Measurements from ENCODE around the gene C18orf32. TPM values are rescaled to one million over a fixed set of nuclear protein-coding genes. Genes with fewer than 3 reads are reported as not detected.
"Not testable (repeated sequence)": the region's sequence is repeated elsewhere in the genome, so short reads cannot be mapped to it uniquely, and the experiment has no call there.

The C18orf32 gene
- 10 to 100 TPM in 10 of 12 donors, 1 to 10 TPM in 1, not detected in 1; 9.0 to 40.6 (median 14.0) TPM for polyA plus RNA-seq (ENCODE audit: insufficient read length in 12 of 12)
- long read RNA-seq, donor 1, full-length matches to known transcripts: 62 of 62 reads
- long read RNA-seq, donor 1, partial matches to known transcripts: 0 of 62 reads
- long read RNA-seq, donor 1, other reads (novel, unspliced or antisense): 0 of 62 reads
- long read RNA-seq, donor 2, full-length matches to known transcripts: 32 of 32 reads
- long read RNA-seq, donor 2, partial matches to known transcripts: 0 of 32 reads
- long read RNA-seq, donor 2, other reads (novel, unspliced or antisense): 0 of 32 reads
- long read RNA-seq, donor 3, full-length matches to known transcripts: 14 of 14 reads
- long read RNA-seq, donor 3, partial matches to known transcripts: 0 of 14 reads
- long read RNA-seq, donor 3, other reads (novel, unspliced or antisense): 0 of 14 reads
- long read RNA-seq, donor 4, full-length matches to known transcripts: 16 of 16 reads
- long read RNA-seq, donor 4, partial matches to known transcripts: 0 of 16 reads
- long read RNA-seq, donor 4, other reads (novel, unspliced or antisense): 0 of 16 reads
- long read RNA-seq, donor 5, full-length matches to known transcripts: 34 of 34 reads
- long read RNA-seq, donor 5, partial matches to known transcripts: 0 of 34 reads
- long read RNA-seq, donor 5, other reads (novel, unspliced or antisense): 0 of 34 reads
- long read RNA-seq, donor 6, full-length matches to known transcripts: 34 of 34 reads
- long read RNA-seq, donor 6, partial matches to known transcripts: 0 of 34 reads
- long read RNA-seq, donor 6, other reads (novel, unspliced or antisense): 0 of 34 reads
- long read RNA-seq, donor 7, full-length matches to known transcripts: 18 of 18 reads
- long read RNA-seq, donor 7, partial matches to known transcripts: 0 of 18 reads
- long read RNA-seq, donor 7, other reads (novel, unspliced or antisense): 0 of 18 reads
- long read RNA-seq, donor 8, full-length matches to known transcripts: 30 of 39 reads
- long read RNA-seq, donor 8, partial matches to known transcripts: 9 of 39 reads
- long read RNA-seq, donor 8, other reads (novel, unspliced or antisense): 0 of 39 reads
- long read RNA-seq, donor 9, full-length matches to known transcripts: 19 of 19 reads
- long read RNA-seq, donor 9, partial matches to known transcripts: 0 of 19 reads
- long read RNA-seq, donor 9, other reads (novel, unspliced or antisense): 0 of 19 reads
- long read RNA-seq, donor 10, full-length matches to known transcripts: 21 of 21 reads
- long read RNA-seq, donor 10, partial matches to known transcripts: 0 of 21 reads
- long read RNA-seq, donor 10, other reads (novel, unspliced or antisense): 0 of 21 reads
- long read RNA-seq, donor 11, full-length matches to known transcripts: 41 of 41 reads
- long read RNA-seq, donor 11, partial matches to known transcripts: 0 of 41 reads
- long read RNA-seq, donor 11, other reads (novel, unspliced or antisense): 0 of 41 reads

DNA sequence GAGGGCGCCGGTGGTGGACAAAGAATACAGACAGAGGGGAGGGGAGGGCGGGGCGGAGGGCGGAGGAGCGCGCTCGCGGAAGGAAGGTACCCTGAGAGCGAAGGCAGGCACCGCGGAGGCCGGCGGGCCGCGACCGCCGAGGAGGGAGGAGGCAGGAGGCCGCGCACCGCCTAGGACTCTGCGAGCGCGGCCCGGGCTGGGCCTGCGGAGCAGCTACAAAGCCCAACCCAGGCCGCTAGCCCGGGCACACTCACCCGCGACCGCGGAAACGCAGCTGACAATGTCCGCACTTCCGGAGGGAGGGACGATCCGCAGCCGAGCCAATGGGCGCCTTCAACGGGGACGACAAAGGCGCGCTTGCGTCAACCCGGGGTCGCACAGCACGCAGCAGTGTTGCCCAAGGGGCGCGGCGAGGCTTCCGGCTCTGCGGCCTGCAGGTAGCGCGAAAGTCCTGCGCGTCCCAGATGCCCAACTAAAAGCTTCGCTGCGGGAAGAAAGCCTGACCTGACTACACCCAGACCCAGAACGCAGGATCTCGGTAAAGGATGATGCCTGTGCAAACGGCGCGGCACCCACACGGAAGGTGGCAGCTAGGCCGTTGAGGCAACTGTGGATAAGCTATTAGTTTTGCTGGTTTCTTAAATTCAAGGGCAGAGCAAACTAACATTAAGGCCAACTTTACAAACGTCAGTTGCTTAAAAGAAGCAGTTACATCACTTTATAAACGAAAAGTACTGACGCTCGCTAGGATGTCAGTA, at the start of gene C18orf32:
Gene C18orf32 (minus strand): TSS at position 282 of the 758 bp plus-strand sequence. CDS start 3,486 bp downstream, outside the sequence.
- DNase-seq: peak; percentile 93

DNA sequence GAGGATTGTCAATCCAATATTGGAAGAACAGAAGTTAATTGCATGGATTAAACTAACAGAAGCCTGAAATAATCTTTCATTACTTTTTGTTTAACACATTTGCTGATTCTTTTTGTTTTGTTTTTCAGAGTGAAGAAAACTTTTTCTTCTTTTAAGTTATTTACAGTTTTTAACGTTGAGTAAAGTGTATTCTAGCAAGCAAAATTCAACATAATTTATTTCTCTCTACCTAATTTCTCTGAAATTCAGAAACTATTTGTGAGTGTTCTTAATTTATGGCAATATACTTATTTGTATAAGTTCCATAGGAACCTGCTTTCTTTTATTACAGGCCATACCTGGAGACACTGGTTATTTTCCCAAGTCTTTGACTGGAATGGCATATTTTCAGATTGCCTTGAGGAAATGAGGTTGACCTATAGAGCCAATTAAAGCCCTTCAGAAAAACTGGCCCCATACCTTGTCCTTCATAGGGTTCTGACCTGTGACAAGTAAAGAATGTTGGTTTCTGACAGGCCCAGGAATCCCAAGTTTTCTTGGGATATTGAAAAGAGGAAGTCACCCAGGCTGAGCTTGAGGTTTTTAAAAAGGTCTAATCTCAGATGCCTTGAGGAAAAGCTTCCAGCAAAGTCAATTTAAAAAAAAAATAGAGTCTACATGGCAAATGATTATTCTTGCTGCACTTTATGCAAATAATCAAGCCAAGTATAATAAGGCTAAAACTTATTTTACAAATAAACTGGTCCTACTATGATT, 48.0 kb upstream of the C18orf32 start:
- no peak for DNase-seq

DNA sequence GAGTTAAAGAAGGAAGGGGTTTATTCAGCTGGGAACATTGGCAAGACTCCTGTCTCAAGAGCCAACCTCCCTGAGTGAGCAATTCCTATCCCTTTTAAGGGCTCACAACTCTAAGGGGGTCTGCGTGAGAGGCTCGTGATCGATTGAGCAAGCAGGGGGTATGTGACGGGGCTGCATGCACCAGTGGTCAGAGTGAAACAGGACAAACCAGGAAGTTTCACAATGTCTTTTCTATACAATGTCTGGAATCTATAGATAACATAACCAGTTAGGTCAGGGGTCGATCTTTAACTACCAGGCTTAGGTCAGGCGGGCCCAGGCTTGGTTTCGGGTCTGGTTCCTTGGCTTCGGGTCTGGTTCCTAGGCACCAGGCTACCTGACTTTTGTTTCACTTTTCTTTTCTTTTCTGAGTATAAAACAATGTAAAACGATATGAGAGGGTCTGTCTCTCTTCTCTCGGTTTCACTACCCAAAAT, 44.7 kb upstream of the C18orf32 start:
- DNase-seq: no peak

DNA sequence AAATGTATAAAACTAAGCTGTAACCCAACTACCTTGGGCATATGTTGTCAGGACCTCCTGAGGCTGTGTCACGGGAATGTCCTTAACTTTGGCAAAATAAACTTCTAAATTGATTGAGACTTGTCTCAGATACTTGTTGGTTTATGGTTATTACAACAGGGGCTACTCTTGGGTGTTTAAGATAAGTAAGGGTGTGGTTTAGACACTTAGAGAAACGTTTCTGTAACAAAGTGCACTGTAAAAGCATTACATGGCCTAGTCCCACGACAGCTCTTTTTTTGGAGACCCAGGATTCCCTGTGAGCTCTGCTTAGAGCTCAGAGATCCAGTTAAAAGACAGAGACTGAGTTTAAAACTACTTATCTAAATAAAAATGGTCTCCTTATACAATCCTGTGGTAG, 42.6 kb upstream of the C18orf32 start:
- no peak for DNase-seq

DNA sequence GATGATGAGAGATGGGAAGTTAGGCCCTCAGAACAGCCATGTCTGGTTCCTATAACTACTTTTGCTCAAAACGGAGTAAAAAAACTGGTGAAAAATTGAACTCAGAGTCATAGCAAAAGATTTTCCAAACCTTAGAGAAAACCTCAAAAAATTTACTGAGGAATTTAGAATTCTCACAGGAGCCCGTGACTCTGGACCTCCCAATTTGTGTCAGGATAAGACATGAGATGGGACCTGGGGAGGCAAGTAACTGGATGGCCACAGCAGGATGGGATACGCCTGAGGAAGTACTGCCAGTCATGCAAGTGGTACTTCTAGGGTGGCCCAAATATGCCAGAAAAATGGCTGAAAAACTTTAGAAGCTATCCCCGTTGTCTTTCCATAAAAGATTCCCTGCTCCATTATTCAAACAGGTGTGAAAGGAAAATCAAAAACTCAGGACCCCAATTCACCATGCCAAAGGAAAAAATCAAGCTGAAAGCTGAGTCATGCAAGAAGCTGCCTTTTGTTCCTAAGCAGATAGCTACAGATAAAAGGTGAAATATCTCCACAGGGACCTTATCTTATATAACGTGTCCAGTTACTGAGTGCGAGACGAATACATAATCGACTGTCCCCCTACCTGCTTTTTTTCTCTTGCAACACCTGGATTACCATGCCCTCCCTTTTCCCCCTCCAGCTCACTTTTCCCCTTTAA, 40.7 kb upstream of the C18orf32 start:
- no peak for DNase-seq

DNA sequence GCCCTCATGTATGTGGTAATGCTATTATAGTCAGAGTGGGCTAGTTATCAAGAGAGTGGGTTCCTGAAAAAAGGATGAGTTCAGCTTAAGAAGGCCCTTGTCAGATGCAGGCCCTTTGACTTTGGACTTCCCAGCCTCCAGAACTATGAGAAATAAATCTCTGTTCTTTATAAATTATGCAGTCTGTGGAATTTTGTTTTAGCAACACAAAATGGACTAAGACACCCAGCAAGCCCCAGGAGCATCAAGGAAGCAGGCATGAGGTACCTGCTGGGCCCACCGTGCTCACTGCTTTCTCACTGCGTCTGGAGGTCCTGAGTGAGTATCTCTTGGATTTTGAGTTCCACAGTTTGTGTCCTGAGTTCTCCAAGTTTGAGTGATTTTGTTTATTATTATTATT, 38.9 kb upstream of the C18orf32 start:
- no peak for DNase-seq

DNA sequence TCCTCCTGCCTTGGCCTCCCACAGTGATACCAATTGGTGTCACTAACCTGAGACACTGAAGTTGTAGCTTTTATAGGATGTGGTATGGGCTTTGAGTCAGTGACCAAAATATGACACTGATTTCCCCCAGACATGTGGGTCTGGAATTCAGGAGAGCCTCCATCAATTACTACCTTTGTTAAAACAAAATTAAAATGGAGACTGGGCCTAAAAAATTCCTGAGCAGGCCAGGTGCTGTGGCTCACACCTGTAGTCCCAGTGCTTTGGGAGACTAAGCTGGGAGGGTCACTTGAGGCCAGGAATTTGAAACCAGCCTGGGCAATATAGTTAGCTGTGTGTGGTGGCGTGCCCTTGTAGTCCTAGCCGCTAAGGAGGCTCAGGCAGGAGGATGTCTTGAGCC, 37.9 kb upstream of the C18orf32 start:
- DNase-seq: no peak

DNA sequence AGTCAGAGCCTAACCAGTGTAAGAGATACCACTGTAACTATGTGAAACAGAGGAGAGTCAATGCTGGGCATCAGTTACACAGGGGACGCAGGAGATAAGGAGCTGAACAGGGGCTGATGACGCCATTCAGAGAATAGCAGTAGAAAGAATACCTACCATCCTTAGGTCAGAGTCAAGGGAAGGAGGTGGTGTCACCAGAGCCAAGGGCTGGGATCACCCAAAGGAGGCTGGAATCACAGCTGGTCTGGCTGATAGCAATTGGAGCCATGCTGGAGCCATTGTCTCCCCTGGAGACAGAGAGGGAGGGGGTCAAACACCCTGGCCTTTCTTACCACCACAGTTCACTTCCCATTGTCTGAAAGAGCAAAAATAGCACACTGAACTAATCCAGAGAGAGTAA, 37.3 kb upstream of the C18orf32 start:
- DNase-seq: no peak

DNA sequence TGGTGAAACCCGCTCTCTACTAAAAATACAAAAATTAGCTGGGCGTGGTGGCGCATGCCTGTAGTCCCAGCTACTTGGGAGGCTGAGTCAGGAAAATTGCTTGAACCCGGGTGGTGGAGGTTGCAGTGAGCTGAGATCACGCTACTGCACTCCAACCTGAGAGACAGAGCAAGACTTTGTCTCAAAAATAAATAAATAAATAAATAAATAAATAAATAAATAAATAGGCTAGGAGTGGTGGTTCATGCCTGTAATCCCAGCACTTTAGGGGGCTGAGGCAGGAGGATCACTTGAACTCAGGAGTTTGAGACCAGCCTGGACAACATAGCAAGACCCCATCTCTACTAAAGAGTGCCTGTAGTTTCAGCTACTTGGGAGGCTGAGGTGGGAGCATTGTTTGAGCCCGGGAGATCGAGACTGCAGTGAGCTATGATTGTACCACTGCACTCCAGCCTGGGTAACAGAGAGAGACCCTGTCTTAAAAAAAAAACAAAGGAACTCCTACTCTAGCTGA, 36.6 kb upstream of the C18orf32 start:
- not testable (repeated sequence) for DNase-seq

DNA sequence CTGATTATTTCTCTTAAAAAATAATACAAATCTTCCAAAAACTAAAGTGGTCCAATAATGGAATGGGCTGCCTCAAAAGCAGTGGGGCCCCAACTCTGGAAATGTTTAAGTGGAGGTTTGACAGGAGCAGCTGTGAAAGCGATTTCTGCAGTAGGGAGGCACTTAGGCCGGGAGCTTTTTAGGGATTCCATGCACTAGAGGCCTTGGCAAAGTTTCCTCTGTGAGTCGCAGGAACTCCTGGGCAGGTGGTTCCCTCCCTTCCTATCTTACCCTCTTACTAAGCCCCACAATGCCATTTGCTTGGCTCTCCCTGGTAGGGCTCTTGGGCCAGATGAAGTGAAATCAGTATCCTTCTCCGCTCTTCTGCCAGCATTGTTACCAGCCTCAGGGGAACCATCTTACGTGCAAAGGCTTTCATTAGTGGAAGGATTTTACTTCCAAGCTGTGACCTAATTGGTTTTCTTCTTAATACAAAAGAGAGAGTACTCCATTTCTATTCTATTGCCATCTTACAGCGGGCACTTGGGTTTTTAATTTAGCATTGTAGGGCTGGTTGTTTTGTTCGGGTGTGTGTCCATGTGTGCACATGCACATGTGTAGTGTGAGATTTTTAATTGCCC, 34.3 kb upstream of the C18orf32 start:
- DNase-seq: no peak

DNA sequence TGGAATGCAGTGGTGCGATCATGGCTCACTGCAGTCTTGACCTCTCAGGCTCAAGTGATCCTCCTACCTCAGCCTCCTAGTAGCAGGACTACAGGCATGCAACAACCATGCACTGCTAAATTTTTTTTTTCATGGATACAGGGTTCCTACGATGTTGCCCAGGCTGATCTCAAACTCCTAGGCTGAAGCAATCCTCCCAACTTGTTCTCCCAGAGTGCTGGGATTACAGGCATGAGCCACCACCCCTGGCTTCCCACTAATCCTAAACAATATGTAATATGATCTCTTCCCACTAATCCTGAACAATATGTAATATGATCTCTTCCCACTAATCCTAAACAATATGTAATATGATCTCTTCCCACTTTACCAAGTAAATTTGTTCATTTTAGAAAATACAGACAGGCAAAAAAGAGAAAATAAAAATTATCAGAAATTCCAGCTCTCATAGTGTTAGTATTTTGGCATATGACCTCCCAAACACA, 33.7 kb upstream of the C18orf32 start:
- DNase-seq: no peak

DNA sequence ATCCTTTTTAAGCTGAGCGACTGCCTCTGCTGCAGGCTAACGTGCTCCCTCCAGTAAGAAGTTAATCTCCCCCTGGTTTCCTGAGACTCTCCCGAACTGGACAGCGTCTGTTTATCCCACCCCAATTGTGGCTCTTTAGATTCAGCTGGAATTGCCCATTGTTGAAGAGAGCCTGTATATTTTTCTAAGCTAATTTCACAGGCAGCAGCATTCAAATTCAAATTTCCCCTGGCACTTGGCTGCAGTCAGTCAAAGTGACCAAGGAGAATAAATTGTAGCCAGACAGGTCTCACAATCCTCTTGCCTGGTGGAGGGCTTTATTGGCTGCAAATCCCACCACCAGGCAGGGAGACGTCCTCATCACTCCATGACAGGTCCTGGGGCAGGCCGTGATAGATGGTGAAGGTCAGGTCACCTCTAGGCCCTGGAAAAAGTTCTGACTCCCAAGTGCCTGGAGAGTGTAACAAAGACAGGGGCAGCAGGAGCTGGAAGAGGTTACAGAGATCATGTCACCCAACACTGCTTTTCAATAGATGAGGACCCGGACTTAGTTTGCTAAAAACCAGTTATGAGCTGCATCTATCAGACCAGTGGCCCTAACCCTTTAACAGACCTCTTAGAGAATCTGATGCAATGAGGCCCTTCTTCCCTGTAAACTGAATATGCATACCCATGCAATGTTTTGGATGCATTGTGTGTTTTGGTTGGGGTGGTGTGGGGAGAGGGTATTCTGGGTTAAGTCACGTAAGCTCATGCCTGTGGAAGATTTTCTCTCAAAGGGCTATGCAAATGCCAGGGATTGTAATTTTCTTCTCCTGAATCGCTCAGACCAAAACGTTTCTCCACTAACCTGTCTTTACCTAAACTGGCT, 32.3 kb upstream of the C18orf32 start:
- no peak for DNase-seq

DNA sequence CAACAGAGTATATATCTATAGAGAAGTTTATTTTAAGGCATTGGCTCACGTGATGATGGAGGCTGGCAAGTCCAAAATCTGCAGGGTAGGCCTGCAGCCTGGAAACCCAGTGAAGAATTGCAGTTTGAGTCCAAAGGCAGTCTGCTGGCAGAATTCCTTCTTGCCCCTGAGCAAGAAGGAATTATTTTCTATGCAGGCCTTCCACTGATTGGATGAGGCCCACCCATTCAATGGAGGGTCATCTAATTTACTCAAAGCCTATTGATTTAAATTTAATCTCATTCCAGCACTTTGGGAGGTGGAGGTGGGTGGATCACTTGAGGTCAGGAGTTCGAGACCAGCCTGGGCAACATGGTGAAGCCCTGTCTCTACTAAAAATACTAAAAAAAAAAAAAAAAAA, 30.4 kb upstream of the C18orf32 start:
- no peak for DNase-seq

DNA sequence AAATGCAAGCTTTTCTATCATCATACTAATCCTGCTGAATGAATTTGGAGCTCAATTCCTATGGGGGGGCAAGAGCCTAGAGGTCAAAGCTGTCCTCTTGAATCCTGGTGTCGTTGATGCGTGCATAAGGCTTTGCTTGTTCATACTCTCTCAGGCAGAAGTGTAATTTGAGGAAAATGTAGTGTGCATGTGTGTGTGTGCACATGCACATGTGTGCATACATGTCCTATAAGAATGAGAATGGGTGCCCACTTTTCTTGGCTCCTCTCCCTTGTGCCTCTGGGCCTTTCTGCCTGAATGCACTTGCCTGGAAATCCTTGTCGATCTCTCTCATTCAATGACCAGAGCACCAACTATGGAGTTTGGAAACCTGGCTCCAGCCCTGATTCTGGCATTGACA, 28.5 kb upstream of the C18orf32 start:
- no peak for DNase-seq

DNA sequence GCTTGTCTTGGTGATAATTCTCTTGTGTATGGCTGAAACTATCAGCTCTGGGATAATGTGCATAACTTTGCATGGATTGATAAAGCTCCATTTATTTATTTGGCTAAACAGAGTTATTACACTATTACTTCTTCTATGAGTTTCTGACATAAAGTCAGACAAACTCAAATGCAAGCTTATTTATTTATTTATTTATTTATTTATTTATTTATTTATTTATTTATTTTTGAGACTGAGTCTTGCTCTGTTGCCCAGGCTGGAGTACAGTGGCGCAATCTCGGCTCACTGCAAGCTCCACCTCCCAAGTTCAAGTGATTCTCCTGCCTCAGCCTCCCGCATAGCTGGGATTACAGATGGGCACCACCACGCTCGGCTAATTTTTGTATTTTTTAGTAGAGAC, 28.0 kb upstream of the C18orf32 start:
- not testable (repeated sequence) for DNase-seq

DNA sequence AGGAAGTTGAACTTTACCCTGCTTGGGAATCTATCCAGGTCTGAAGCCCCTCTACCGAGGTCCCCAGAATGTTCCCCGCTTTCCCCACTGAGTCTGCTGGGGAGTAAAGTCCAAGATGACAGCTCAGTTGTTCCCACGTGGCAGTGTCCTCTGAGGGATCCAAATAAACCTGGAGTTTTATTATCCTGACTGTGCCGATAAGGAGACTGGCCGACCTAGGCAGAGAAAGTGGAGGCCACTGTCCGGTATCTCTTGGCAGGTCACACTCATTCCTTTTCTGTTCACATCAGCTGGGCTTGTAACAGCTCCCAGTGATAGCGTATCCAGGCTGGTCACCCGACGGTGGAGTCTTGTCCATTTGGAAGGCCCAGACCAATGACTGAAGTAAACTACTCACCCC, 27.5 kb upstream of the C18orf32 start:
- no peak for DNase-seq

DNA sequence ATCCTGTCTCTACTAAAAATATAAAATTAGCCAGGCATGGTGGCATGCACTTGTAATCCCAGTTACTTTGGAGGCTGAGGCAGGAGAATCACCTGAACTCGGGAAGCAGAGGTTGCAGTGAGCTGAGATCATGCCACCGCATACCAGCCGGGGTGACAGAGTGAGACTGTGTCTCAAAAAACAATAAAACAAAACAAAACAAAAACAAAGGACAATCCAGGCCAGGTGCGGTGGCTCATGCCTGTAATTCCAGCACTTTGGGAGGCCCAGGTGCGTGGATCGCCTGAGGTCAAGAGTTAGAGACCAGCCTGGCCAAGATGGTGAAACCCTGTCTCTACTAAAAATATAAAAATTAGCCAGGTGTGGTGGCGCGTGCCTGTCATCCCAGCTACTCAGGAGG, 25.8 kb upstream of the C18orf32 start:
- DNase-seq: not testable (repeated sequence)

All from muscle of arm (tissue), 14 donors.